ENCODE results near the gene CCNC.
A peak's percentile ranks its signal among the peaks of the same experiment; 100 is the strongest.
"Not testable (repeated sequence)": the region's sequence is repeated elsewhere in the genome, so short reads cannot be mapped to it uniquely, and the experiment has no call there.

Gene CCNC

DNA sequence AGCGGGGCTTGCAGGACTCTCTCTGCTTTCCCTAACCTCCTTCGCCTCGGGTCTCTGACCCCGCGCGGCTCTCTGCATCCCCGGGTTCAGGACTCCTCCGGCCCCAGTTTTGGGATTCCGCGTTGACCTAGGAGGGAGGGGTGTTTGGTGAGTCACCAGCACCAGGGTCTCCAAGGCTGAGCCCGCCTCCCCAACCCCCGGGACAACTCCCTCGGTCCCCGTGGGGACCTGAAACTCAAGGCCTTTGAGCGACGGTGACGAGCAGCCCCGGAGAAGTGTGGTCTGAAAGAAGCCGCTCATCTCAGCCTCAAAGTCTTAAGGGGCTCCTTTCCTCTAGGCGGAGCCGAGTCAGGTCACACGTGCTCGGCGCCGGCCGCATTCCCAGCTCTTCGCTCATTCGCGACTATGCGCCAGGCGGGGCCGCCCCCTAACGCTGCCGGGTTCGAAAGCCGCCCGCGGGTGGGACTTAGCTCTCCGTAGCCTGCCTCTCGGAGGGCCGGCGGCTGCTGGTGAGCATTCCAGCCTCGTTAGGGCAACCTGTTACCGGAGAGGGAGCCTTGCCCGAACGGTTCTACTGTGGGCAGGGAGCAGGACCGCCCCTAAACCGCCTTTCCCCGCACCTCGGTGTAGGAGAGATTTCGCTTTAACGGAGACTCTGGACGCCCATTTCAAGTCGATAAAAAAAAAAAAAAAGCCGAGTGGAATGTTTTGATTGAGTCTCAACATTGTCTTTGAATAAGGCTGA, 35.1 kb upstream of the CCNC start:
- no peak for DNase-seq (ENCODE audit: low spot score)

DNA sequence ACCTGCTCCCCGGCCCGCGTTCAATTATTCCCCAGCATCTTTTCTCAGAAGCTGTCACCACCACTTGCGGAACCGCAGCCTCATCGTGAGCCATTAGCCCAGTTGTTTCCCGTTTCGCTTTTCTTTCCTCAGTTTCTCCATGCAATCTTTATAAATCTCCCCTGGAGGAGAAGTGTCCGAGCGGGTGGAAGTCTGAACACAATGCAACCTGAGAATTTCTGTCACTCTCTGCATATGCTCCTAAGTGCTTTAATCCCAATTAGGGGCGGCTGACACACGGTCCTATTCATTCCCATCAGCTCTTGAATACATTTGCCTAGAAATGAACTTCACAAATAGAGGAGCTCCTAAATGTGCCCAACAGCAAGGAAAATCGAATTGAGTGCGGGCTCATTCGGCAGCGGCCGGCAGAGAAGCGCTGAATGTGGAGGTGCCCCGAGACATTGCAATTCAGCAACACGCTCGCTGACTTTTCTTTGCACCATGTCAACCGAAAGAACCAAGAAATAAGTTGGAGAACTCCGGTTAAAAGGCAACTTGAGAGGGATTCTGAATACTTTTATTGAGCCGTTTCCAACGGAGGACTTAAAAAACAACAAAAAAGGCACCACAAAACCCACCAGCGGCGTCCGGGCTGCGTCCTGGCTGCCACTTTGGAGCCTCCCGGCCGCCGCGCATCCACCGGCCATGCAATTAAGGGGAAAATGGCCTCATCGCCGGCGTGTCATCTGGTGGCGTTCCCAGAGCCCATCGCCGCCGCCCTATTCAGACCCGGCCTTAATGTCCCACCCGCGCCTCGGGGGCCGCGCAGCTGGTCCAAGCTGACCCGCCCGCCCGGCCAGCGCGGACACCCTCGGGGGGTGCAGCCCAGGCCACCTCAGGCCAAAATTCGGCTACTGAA, 34.3 kb upstream of the CCNC start:
- no peak for DNase-seq (ENCODE audit: low spot score)

DNA sequence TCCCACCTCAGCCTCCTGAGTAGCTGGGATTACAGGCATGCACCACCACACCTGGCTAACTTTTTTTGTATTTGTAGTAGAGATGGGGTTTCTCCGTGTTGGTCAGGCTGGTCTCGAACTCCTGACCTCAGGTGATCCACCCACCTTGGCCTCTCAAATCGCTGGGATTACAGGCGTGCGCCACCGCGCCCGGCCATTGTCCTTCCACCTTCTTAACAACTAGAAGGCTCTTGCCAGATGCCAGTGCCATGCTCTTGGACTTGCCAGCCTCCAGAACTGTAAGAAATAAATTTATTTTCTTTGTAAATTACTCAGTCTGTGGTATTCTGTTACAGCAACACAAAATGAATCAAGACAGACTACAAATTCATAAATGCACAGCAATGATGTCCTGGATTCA, 26.2 kb upstream of the CCNC start:
- not testable (repeated sequence) for DNase-seq (ENCODE audit: low spot score)

DNA sequence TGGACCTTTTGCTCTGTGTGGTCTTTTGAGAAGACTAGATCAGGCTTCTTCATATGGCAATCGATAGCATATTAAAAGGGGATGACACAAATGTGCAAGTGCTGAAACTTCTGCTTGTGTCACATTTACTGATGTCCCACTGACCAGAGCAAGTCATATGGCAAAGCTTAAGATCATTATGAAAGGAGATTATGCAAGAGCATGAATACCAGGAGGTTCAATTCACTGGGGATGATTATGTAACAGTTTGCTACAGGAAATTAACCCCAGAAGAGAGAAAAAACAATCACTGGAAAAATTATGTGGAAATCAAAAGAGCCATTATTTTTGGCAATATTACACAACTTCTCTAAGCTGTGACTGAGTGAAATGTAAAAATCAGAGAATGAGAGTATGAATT, 24.4 kb upstream of the CCNC start:
- DNase-seq (ENCODE audit: low spot score), result peak; percentile 55

DNA sequence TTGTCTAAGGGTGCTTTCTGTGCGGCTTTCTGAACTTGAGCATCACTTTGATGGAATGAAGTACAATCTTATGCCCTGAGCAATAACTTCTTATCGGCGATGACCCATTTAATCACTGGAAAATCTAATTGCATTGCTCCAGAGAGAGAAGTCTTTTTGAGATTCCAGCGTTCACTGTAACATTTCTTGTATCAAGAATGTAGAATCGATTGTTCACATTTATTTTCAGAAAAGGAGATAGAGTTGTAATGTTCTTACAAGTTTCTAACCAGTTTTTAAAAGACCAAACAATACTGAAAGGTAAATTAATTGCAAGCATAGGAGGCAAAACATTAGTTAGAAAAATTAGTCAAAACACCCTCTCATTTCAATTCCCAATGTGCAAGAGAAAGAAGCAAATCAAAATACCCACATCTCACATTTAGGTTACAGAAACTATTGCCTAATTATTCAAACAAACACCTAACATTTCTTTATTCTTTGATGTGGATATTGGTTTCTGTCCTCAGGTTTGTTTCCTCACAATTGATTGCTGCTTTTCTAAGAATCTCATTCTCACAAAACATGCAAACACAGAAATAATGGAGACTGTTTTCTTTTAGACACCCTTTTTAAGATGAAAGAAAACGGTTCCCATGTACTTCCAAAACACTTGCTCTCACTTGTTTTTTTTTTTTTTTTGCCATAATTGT, 23.4 kb upstream of the CCNC start:
- DNase-seq (ENCODE audit: low spot score), result no peak

DNA sequence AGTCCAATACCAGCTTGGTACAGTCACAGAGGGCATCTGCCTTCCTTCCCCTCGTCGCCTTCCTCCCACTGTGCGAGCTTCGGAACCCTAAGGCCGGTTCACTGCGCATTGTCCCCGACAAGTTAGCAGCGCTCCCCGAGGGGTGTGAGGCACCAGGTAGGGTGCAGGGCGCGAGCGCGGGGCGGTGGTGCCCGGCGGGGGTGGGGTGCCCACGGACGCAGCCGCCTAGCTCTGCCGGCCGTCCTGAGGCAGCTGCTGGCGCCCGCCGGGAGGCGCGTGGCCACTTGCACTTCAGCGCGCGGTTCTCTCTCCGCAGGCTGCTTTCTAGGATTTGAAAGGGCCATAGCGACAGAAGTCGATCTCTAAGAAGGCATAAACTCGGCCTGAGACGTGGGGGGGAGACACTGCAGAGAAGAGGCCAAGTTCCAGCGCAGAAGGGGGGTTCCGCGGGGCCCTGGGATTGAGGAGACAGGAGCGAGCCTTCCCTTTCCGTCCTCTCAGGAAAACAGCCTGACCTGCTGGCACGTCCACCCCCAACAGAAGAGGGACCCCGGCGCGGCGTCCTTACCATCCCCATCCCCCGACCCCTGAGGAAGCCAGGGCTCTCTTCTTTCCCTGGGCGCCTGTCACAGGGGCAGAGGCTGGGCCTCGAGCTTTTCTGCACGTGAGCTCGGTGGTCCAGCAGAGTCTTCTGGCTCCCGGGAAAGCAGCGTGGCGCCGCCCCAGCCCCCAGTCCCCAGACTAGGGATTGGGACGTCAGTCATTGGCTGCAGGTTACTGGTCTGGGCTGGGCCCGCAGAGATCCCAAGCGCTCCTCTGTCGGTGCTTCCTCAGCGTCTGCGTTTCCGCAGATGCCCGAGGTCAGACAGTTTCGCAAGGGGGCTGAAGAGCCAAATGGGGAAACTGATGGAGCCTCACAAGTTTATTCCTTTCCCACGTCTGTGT, 22.5 kb upstream of the CCNC start:
- DNase-seq (ENCODE audit: low spot score), result no peak

DNA sequence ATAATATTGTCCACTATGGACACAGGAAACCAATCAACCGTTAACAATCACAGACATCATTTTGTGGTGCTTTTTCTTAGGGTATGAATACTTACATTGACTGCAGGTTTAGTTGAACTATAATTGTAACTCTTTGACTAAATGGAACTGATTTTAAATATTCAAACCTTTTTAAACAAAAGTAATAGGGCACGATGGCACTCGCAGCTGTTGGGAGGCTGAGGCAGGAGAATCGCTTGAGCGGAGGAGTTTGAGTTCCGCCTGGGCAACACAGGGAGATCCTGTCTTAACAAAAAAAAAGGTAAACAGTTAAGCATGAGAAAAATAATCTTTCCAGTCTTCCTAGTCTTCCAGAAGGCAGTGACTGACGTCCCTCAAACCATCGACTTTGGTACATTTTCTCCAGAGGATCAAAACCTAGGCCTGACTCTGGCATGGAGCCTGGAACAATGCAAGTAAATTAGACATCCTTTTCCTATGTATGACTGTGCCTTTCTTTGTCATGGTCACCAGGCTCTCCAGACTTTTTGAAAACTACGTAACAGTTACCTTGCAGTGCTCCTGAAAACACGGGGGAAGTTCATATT, 21.5 kb upstream of the CCNC start:
- no peak for DNase-seq (ENCODE audit: low spot score)

DNA sequence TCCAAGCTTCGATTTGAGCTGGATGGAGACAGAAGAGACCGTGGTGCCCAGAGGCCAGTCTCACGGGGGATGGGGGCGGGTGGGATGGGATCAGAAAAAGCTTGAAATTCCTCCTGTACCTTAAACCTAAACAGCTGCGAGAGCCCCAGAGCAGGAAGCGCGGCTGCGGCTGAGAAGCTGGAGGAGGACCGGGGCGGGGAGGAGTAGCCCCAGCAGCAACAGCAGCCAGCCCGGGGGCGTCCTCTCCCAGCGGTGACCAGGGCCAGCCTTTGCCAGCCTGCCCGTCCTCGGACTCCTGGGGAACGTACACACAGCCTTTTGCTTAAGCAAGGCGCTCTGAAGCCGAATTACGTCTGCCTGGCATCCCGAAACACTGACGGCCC, 20.8 kb upstream of the CCNC start:
- DNase-seq (ENCODE audit: low spot score), result no peak

DNA sequence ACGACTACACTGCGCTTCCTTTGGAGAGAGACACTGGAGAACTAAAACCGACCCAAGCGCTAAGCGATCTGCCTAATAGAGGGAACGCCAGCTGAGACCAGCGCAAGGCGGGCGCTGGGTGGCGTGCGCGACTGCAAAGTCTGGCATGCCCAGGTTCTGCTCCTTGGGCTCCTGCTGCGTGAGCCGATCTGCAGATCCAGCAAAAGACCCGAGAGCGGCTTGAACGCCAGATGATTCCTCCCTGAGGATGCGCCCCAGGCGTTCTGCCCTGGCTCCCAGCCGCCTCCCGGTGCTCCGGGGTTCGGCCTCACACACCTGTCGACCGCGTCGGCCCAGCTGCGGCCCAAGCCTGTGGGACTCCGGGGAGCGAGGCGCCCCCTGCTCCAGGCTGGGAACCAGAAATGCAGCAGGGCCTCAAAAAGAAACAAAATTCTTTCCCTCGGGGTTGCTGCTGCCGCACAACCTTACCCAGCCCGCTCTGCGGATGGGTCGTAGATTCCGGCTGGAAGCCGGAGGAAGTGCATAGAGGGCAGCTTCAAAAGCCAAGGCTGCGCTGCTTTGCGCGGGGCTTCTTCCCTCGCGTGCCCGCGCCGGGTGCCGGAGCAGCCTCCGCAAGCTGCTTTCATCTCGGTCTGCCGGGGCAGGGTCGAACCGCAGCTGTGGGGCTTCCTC, 20.3 kb upstream of the CCNC start:
- DNase-seq (ENCODE audit: low spot score), result peak; percentile 75

DNA sequence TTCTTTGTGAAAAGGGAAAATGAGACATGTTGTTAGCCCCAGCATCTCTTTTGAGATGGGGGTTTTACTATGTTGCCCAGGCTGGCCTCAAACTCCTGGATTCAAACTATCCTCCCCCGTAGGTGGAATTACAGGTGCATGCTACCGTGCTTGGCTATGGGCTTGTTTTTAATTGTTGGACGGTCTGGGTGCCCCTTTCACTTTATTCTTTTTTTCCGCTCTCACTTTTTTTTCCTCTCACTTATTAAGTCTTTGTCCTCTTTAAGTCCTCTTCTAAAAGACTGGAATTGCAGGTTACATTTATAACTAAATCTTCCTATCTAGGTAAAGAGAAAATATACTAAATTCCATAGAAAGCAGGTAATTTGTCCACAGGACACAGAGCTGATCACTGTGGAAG, 19.3 kb upstream of the CCNC start:
- no peak for DNase-seq (ENCODE audit: low spot score)

DNA sequence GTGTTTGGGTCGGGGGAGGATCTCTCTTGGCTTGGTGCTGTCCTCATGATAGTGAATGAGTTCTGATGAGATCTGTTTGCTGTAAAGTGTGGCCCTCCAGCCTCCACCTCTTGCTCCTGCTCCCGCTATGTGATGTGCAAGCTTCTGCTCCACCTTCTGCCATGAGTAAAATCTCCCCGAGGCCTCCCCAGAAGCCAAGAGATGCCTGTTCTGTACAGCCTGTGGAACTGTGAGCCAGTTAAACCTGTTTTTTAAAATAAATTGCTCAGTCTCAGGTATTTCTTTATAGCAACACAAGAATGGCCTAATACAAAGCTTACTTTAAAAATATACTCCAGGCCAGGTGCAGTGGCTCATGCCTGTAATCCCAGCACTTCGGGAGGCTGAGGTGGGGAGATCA, 11.3 kb upstream of the CCNC start:
- DNase-seq (ENCODE audit: low spot score), result no peak

DNA sequence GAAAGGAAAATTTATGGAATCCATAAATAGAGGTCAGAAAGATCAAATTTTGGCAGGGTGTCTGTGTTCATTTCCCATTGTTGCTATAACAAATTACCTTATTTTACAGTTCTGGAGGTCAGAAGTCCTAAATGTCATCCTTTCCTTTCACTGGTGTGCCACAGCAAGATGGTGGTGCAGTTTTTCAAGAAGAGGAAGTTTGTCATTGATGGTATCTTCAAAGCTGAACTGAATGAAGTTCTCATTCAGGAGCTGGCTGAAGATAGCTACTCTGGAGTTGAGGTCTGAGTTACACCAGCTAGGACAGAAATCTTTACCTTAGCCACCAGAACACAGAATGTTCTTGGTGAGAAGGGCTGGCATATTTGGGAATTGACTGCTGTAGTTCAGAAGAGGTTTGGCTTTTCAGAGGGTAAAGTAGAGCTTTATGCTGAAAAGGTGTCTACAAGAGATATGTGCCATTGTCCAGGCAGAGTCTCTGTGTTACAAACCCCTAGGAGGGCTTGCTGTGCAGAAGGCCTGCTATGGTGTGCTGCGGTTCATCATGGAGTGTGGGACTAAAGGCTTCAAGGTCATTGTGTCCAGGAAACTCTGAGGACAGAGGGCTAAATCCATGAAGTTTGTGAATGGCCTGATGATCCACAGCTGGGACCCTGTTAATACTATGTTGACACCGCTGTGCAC, 7.2 kb upstream of the CCNC start:
- no peak for DNase-seq (ENCODE audit: low spot score)

DNA sequence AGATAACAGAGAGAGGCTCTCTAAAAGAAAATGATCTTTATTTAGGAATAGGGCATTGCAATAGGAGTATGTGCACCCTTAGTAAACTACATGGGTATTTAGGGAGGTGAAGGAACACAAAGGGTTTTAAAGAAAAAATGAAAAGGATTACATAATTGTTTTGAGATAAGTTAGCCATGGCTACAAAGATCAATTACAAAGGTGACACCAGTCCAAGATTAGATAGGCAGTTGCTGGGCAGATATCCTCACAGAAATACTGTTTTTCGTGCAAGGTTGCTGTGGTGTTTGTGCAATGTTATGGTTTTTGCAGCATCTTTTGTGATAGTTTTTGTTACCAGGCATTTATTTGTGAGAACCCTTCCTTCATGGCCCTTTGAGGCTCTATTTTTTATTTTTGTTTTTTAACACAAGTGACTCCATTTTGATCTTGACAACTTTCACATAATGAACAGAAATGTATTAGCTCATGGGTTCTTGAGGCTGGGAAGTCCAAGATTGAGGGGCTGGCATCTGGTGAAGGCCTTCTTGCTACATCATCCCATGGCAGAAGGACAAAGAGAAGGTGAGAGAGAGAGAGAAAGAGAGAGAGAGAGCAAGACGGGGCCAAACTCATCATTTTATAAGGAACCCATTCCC, 5.6 kb upstream of the CCNC start:
- DNase-seq (ENCODE audit: low spot score), result no peak

DNA sequence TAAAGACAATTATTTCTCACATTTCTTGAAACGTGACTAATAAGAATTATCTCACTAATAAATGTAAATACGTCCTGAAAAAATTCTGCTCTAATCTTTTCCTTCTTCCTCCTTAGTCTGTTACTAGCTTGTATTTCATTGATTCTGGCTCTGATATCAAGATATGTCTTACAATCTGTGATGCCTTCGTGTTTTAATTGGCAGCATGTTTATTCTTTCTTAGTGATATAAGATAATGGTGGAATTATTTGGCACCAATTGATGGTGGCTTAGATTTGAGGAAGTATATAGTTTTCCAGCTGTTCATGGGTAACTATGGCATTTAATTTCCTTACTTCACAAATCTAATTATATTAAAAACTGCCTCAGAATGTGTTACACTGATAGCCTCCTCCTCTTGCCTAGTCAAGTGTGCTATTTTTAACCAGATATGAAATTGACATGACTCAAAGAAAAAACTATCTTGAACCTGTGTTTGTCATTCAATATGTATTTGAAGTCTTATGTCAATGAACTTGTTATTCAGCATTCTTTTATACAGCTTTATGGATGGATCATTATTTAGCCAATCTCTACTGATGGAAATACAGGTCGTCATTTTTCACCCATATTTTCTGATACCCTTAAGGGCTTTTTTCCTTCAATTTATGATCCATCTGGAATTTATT, 5.3 kb downstream of the CCNC start:
- DNase-seq (ENCODE audit: low spot score), result no peak

DNA sequence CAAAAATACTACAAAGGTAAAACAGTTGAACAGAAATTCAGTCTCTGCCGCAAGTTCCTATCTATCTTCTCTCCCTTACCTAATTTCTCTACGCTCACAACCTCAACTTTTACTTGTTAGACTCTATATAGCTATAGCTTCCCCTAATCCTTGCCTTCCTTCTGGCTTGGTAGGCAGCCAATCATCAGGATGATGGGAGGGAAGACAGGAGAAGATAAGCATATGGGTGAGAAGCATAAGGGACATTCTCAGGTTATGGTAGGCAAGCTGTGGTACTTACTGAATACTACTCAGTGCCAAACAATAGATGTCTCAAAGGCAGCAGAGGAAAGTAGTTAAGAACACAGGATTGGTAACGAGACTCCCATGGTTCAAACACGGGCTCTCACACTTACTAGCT, 7.8 kb downstream of the CCNC start:
- no peak for DNase-seq (ENCODE audit: low spot score)

DNA sequence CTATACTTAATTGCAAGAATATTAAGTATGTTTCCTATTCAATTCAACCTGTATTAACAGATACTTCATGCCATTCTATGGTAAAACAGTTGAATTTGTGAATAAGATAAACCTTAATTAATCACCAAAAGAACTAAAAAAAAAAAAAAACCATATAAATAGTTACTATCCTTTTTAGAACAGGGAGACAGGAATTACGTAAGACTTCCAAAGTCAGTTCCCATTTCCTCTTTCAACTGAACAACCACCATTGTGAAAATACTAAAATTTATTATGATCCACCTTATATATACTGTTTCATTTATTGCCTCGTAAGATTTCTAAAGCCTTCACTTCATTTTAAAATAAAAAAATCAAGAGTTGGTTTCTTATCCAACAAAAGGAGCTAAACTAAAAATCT, 9.4 kb downstream of the CCNC start:
- DNase-seq (ENCODE audit: low spot score), result no peak

DNA sequence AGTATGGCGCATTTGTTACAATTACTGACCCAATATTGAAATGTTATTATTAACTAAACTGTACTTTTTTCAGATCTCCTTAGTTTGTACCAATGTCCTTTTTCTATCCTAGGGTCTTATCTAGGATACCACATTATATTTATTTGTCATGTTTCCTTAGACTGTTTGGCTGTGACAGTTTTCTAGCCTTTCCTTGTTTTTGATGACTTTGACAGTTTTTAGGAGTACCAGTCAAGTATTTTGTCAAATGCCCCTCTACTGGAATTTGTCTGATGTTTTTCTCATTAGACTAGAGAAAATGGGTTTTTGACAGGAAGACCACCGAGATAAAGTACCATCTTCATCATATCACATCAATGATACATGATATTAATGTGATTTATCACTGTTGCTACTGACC, 14.6 kb downstream of the CCNC start:
- DNase-seq (ENCODE audit: low spot score), result no peak

DNA sequence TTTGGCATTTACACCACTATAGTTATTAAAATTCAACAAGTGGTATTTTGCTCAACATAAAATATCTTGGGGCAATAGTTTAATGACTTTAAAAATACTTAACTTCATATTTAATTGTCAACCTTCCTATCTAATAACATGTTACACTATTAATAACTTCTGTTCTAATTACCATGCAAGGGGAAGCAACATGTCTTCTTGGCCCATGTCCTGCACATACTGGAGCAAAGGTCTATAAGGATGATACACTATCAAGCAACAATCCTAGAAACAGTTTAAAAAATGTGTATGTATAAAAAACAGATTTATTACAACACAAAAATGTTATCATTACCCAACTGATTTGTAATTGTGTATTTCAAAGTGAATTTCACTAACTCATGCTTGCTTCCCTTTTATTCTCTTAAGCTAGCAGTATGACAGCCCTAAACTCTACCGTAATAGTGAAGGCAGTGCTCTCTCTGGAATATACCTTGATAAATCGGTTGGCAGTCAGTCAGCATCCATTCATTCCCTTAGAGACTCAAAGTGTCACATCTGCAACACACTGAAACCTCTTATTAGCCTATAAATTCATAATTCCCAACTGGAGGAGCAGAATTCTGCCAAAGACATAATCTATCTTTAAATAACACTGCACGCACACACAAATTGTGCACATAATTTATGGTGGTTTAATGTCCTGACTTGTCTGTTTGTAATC, 18.3 kb downstream of the CCNC start:
- no peak for DNase-seq (ENCODE audit: low spot score)

DNA sequence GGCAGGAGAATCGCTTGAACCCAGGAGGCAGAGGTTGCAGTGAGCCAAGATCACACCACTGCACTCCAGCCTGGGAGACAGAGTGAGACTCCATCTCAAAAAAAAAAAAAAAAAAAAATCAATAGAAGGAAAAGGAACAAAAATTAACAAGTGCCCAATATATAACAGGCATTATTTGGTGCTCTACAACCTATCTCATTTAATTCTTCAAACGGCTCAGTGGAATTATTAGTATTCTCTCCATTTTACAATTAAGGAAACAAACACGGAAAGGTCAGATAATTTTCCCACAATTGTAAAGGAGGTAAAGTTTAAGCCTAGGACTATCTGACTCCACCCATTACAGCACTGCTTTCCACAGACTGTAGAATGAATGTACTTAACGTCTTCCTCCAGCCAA, 19.8 kb downstream of the CCNC start:
- no peak for DNase-seq (ENCODE audit: low spot score)

All from AG08395 (cell line).